Thyroid gland (tissue), 4 donors: ENCODE data around the gene CEP131. TPM values are rescaled to one million over a fixed set of nuclear protein-coding genes. Genes with fewer than 3 reads are reported as not detected.

ENCODE experiments used
- DNase-seq, 2 donors: peaks; one replicate each; pipeline ENCODE4 v3.0.0-alpha.2; 2019
- H3K27ac ChIP-seq, 3 donors: fragments of 200-600 bp; sonication (generic); 1 replicate in 2 of 3; 2 replicates in 1 of 3; pipeline ENCODE4 v1.5.1; 2016 to 2019; ENCODE audit warnings: mild to moderate bottlenecking in 1 of 3, moderate library complexity in 1 of 3
- H3K27me3 ChIP-seq: fragments of 200-600 bp; sonication (generic); one replicate; pipeline ENCODE4 v1.5.1; 2019
- H3K36me3 ChIP-seq, 2 donors: fragments of 200-600 bp; sonication (generic); one replicate each; pipeline ENCODE4 v1.5.1; 2016 to 2019
- H3K4me1 ChIP-seq, 2 donors: fragments of 200-600 bp; sonication (generic); one replicate each; pipeline ENCODE4 v1.5.1; 2017 to 2019
- H3K4me3 ChIP-seq, 3 donors: fragments of 200-600 bp; sonication (generic); replicated peaks in 1 of 3; 1 replicate in 2 of 3; 2 replicates in 1 of 3; pipeline ENCODE4 v1.5.1; 2016; ENCODE audit warnings: mild to moderate bottlenecking in 1 of 3
- H3K9me3 ChIP-seq: fragments of 200-600 bp; sonication (generic); one replicate; pipeline ENCODE4 v1.5.1; 2017
- CTCF ChIP-seq, 6 experiments: fragments of 200-600 bp in 3 of 6; fragments of 450-650 bp in 3 of 6; sonication (generic) in 3 of 6; IDR thresholded peaks; one replicate each; pipeline ENCODE4 v1.5.1; 2016 to 2019; ENCODE audit warnings: antibody characterized with exemption in 6 of 6, mild to moderate bottlenecking in 2 of 6, inconsistent platforms in 1 of 6, moderate library complexity in 1 of 6
- POLR2A ChIP-seq, 2 donors: fragments of 450-650 bp; IDR thresholded peaks; one replicate each; pipeline ENCODE4 v1.6.1; 2017; ENCODE audit warnings: antibody characterized with exemption in 2 of 2, mild to moderate bottlenecking in 2 of 2, moderate library complexity in 1 of 2
- WGBS, 2 donors: methylation state at CpG; one replicate each; pipeline ENCODE4 v1.1.5; 2017; 5-methylcytosine and 5-hydroxymethylcytosine counted together
- intact Hi-C: fragments of 100-400 bp; cut with DNase I; formaldehyde crosslinking; loops from one replicate; pipeline ENCODE4 v1.15.1; 2023
- total RNA-seq, 4 donors: library from RNA; depleted of rRNA; stranded (reverse); fragments of >200 nt; gene quantifications; one replicate each; pipeline ENCODE4 v1.2.3, GENCODE V29; 2016

The CEP131 gene
- total RNA-seq, 4 donors from 2014 or later = 6.9 to 12.0 (median 8.6) TPM

DNA sequence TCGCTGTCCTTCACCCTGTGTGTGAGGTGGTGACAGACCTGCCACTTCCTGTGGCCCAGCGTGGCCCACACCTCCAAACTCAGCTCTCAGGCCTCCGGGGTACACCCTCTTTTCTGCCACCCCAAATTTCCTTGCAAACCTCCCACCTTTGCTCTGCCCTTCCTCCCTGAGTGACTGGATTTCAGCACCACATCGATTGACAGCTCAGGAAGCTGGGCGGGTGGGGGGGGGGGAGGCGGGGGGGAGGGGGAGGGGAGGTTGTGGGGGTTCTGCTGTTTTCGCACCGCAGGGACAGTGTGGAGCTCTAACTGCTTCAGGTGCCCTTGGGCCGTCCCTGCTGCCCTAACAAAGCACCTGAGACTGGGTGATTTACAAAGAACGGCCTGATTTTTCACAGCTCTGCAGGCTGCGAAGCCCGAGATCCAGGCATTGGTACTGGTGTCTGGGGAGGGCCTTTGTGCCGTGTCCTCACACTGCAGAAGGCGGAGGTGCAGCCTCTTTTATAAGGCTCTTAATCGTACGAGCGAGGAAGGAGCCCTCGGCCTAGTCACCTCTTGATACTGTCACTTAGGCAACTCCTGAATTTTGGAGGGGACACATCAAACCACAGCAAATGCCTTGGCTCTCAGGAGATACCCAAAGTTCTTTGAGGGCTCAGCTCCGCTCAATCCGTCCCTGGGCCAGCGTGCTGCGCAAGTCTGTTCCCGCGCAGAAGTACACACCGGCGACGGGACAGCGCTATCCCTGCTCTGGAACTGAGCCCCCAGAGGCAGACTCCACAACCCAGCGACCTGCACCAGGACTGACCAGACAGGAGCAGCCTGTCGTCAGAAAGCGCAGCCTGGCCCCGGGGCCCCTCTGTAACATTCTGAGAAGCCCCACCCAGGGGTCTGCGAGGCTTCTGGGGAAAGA, 19.9 kb upstream of the CEP131 start:
- Histone ChIP-seq H3K36me3 (no peaks in the 10 kb centered on the region), H3K4me1 (peaks cover 15 to 17% of the 10 kb centered on the region in 2 donors), H3K9me3 (no peaks in the 10 kb centered on the region), H3K27ac (no peak overlapping the region), H3K27me3 (no peaks in the 10 kb centered on the region), H3K4me3 (no peak overlapping the region)
- no peak for DNase-seq
- intact Hi-C loops = no loop called here
- 78 to 82% methylated on average over 19 to 27 of the region's 33 CpGs for WGBS, 2 donors
- TF ChIP-seq POLR2A (IDR thresholded peaks at IDR 0.05) (no peak), CTCF (IDR thresholded peaks at IDR 0.05) (no peak)

GRCh38 chr17:81241648-81242420, 19.1 kb upstream of the CEP131 start:
- no peak overlapping the region for H3K27ac ChIP-seq
- DNase-seq = peak; percentile 42 to 54
- intact Hi-C loops = no loop called here

DNA sequence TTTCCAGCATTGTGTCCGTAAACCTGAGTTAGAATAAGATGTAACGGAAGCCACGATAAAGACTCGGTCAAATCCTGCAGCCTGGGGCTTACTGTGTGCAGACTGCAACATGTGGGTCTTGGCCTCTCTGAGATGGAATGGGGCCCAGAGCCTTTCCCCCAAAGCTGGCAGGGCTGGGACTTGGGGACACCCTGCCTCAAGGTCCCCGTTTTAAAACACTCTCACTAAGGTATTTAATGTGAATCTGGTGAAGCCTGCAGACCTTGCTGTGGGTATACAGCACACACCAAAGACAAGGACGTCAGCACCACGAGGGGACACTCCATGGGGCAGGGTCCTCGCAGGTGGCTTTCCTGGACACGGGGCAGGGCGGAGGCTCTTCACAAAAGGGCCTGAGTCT, 18.4 kb upstream of the CEP131 start:
- H3K27me3 ChIP-seq = no peaks in the 10 kb centered on the region
- H3K4me3 ChIP-seq = no peak overlapping the region
- WGBS, 2 donors = 82 to 84% methylated on average over 7 to 10 of the region's 10 CpGs
- peaks cover 20 to 22% of the 10 kb centered on the region in 2 donors for H3K4me1 ChIP-seq
- TF ChIP-seq CTCF (IDR thresholded peaks at IDR 0.05) (no peak), POLR2A (IDR thresholded peaks at IDR 0.05) (no peak)
- no peak for DNase-seq
- intact Hi-C loops = no loop called here
- no peak overlapping the region for H3K27ac ChIP-seq
- no peaks in the 10 kb centered on the region for H3K36me3 ChIP-seq
- no peaks in the 10 kb centered on the region for H3K9me3 ChIP-seq

More at GRCh38 chr17:81241648-81242420, 19.1 kb upstream of the CEP131 start:
- H3K4me1 ChIP-seq = peaks cover 20 to 22% of the 10 kb centered on the region in 2 donors
- 52 to 53% methylated on average over 16 to 21 of the region's 26 CpGs for WGBS, 2 donors
- TF ChIP-seq POLR2A (IDR thresholded peaks at IDR 0.05) (no peak), CTCF (IDR thresholded peaks at IDR 0.05) (peak in 5 of 6 experiments; percentile 41 to 66 (median 52))
- H3K36me3 ChIP-seq = no peaks in the 10 kb centered on the region
- no peaks in the 10 kb centered on the region for H3K27me3 ChIP-seq
- H3K9me3 ChIP-seq = no peaks in the 10 kb centered on the region
- H3K4me3 ChIP-seq = no peak overlapping the region

GRCh38 chr17:81240761-81241160, 18.0 kb upstream of the CEP131 start:
- Histone ChIP-seq H3K27ac (no peak overlapping the region), H3K9me3 (no peaks in the 10 kb centered on the region), H3K36me3 (no peaks in the 10 kb centered on the region), H3K4me1 (peaks cover 20 to 22% of the 10 kb centered on the region in 2 donors), H3K4me3 (no peak overlapping the region), H3K27me3 (no peaks in the 10 kb centered on the region)
- DNase-seq = no peak
- WGBS, 2 donors = 80 to 81% methylated on average over 8 of the region's 8 CpGs
- intact Hi-C loops = no loop called here
- TF ChIP-seq POLR2A (IDR thresholded peaks at IDR 0.05) = no peak
- no peak for TF ChIP-seq CTCF (IDR thresholded peaks at IDR 0.05)
